CD14-positive monocyte (primary cell): ENCODE data around the gene DEFB129. TPM values are rescaled to one million over a fixed set of nuclear protein-coding genes. Genes with fewer than 3 reads are reported as not detected.

ENCODE experiments used
- DNase-seq, 3 donors: peaks; one replicate each; pipeline ENCODE4 v3.0.0-alpha.2; 2011 to 2022
- H2AFZ ChIP-seq: 2 replicates; pipeline ENCODE4 v1.6.0; 2012; ENCODE audit warnings: mild to moderate bottlenecking, low read depth, low read length, inconsistent platforms; ENCODE audit not compliant: insufficient read depth, poor library complexity, severe bottlenecking
- H3K27ac ChIP-seq, 2 donors: 1 replicate in 1 of 2; 2 replicates in 1 of 2; pipeline ENCODE4 v1.5.1; 2012 to 2013; ENCODE audit warnings: low read length in 2 of 2, control low read depth in 1 of 2, inconsistent platforms in 1 of 2, low read depth in 1 of 2, mild to moderate bottlenecking in 1 of 2
- H3K27me3 ChIP-seq, 2 donors: one replicate each; pipeline versions ENCODE4 v1.6.0 to v1.6.1; 2011 to 2013; ENCODE audit warnings: low read length in 2 of 2; ENCODE audit not compliant: control insufficient read depth in 2 of 2, insufficient read depth in 2 of 2
- H3K36me3 ChIP-seq, 2 donors: replicated peaks in 1 of 2; 1 replicate in 1 of 2; 2 replicates in 1 of 2; pipeline versions ENCODE4 v1.5.1 to v1.6.1; 2012 to 2013; ENCODE audit warnings: low read length in 2 of 2, control low read depth in 1 of 2, inconsistent platforms in 1 of 2, mild to moderate bottlenecking in 1 of 2; ENCODE audit not compliant: insufficient read depth in 2 of 2, control insufficient read depth in 1 of 2
- H3K4me1 ChIP-seq, 2 donors: 1 replicate in 1 of 2; 2 replicates in 1 of 2; pipeline versions ENCODE4 v1.5.1 to v1.6.1; 2012 to 2013; ENCODE audit warnings: low read length in 2 of 2, control low read depth in 1 of 2, inconsistent platforms in 1 of 2, mild to moderate bottlenecking in 1 of 2, moderate library complexity in 1 of 2; ENCODE audit not compliant: insufficient read depth in 2 of 2, control insufficient read depth in 1 of 2
- H3K4me2 ChIP-seq: replicated peaks from 2 replicates; pipeline ENCODE3; 2012; ENCODE audit warnings: low read length, moderate library complexity, mild to moderate bottlenecking; ENCODE audit not compliant: poor library complexity, severe bottlenecking; ENCODE audit errors: extremely low read depth
- H3K4me3 ChIP-seq, 3 experiments: fragments of 200-600 bp in 1 of 3; sonication (generic) in 1 of 3; replicated peaks in 1 of 3; 1 replicate in 2 of 3; 2 replicates in 1 of 3; pipeline ENCODE4 v1.5.1; 2011 to 2013; ENCODE audit warnings: low read length in 3 of 3, mild to moderate bottlenecking in 3 of 3, control low read depth in 2 of 3, low read depth in 2 of 3, inconsistent platforms in 1 of 3, moderate library complexity in 1 of 3
- H3K79me2 ChIP-seq: 2 replicates; pipeline ENCODE4 v1.6.0; 2012; ENCODE audit warnings: mild to moderate bottlenecking, control low read depth, inconsistent platforms, low read length, moderate library complexity; ENCODE audit not compliant: insufficient read depth
- H3K9ac ChIP-seq: 2 replicates; pipeline ENCODE4 v1.6.0; 2017; ENCODE audit warnings: low read length, mild to moderate bottlenecking; ENCODE audit not compliant: insufficient read depth, poor library complexity, severe bottlenecking
- H3K9me3 ChIP-seq, 2 donors: replicated peaks in 1 of 2; 1 replicate in 1 of 2; 2 replicates in 1 of 2; pipeline versions ENCODE4 v1.5.1 to v1.6.1; 2012 to 2013; ENCODE audit warnings: low read length in 2 of 2, control low read depth in 1 of 2; ENCODE audit not compliant: control insufficient read depth in 1 of 2, insufficient read depth in 1 of 2
- H4K20me1 ChIP-seq: 2 replicates; pipeline ENCODE4 v1.6.0; 2012; ENCODE audit warnings: mild to moderate bottlenecking, low read length, control low read depth, moderate library complexity; ENCODE audit not compliant: insufficient read depth
- H3K27ac Mint-ChIP-seq, 7 donors: one replicate each; pipeline ENCODE4 v1.8.0; 2020; ENCODE audit warnings: mild to moderate bottlenecking in 7 of 7, mixed read lengths in 7 of 7, moderate library complexity in 6 of 7, inconsistent platforms in 2 of 7
- H3K27me3 Mint-ChIP-seq, 3 donors: one replicate each; pipeline ENCODE4 v1.8.0; 2021 to 2022; ENCODE audit warnings: low read depth in 3 of 3, mild to moderate bottlenecking in 3 of 3, mixed read lengths in 3 of 3, moderate library complexity in 3 of 3, inconsistent platforms in 1 of 3
- H3K36me3 Mint-ChIP-seq, 2 donors: one replicate each; pipeline ENCODE4 v1.8.0; 2020; ENCODE audit warnings: mixed read lengths in 2 of 2, inconsistent platforms in 1 of 2, mild to moderate bottlenecking in 1 of 2
- H3K4me1 Mint-ChIP-seq: one replicate; pipeline ENCODE4 v1.8.0; 2020; ENCODE audit warnings: mild to moderate bottlenecking, mixed read lengths
- H3K4me3 Mint-ChIP-seq, 2 donors: one replicate each; pipeline ENCODE4 v1.8.0; 2020; ENCODE audit warnings: mild to moderate bottlenecking in 2 of 2, mixed read lengths in 2 of 2, moderate library complexity in 1 of 2
- H3K9me3 Mint-ChIP-seq, 7 donors: one replicate each; pipeline ENCODE4 v1.8.0; 2020 to 2022; ENCODE audit warnings: mixed read lengths in 7 of 7, mild to moderate bottlenecking in 6 of 7, moderate library complexity in 6 of 7, inconsistent platforms in 2 of 7
- intact Hi-C, 2 donors: fragments of 100-400 bp; cut with micrococcal nuclease; formaldehyde crosslinking; loops; one replicate each; pipeline versions ENCODE4 v1.15.0 to v1.15.1; 2023
- polyA plus RNA-seq, 3 donors: library from polyadenylated mRNA; depleted of rRNA in 1 of 3; unstranded in 2 of 3; stranded (reverse) in 1 of 3; fragments of 300-500 nt in 2 of 3; fragments of >200 nt in 1 of 3; fragmentation: Illumina TruSeq in 2 of 3; gene quantifications; 1 replicate in 2 of 3; 2 replicates in 1 of 3; pipeline ENCODE4 v1.2.3, GENCODE V29; 2012 to 2021
- TF ChIP-seq, protein P1 (sequence below): fragments of 200-600 bp; IDR thresholded peaks from one replicate; pipeline ENCODE4 v1.8.0; 2022; ENCODE audit warnings: antibody characterized with exemption, mild to moderate bottlenecking

DEFB129 gene
- polyA plus RNA-seq, 3 donors = not detected

DNA sequence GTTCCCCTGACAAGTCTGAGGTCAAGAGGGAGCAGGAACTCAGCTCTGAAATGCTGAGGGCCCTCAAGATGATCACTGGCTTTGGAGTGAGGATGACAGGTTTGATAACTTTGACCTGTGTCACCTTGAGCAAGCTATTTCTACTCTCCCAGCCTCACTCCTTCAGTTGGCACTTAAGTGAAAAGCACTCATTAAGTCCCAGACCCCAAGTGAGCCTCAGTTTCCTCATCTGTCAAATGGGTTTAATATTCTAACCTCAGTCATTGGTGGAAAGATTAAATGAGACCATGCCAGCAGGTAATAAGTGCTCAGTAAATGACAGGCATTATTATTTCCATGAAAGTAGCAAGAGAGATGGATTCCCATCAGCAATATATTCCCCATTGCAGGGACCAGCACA is 44.5 kb downstream of the DEFB129 start:
- DNase-seq = no peak
- no peak overlapping the region for H3K4me3 Mint-ChIP-seq
- H3K27ac Mint-ChIP-seq = no peak overlapping the region
- H3K27me3 Mint-ChIP-seq = peaks cover 4 to 5% (median 4%) of the 10 kb centered on the region in 3 donors
- no peaks in the 10 kb centered on the region for H3K79me2 ChIP-seq
- peaks cover 1 to 2% of the 10 kb centered on the region in 2 donors for H3K36me3 ChIP-seq
- H3K9ac ChIP-seq = no peak overlapping the region
- H3K4me1 ChIP-seq = peaks cover 4 to 5% of the 10 kb centered on the region in 2 donors
- no peak overlapping the region for H3K27ac ChIP-seq
- TF ChIP-seq, protein P1, sequence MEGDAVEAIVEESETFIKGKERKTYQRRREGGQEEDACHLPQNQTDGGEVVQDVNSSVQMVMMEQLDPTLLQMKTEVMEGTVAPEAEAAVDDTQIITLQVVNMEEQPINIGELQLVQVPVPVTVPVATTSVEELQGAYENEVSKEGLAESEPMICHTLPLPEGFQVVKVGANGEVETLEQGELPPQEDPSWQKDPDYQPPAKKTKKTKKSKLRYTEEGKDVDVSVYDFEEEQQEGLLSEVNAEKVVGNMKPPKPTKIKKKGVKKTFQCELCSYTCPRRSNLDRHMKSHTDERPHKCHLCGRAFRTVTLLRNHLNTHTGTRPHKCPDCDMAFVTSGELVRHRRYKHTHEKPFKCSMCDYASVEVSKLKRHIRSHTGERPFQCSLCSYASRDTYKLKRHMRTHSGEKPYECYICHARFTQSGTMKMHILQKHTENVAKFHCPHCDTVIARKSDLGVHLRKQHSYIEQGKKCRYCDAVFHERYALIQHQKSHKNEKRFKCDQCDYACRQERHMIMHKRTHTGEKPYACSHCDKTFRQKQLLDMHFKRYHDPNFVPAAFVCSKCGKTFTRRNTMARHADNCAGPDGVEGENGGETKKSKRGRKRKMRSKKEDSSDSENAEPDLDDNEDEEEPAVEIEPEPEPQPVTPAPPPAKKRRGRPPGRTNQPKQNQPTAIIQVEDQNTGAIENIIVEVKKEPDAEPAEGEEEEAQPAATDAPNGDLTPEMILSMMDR = no peak
- H2AFZ ChIP-seq = no peak overlapping the region
- no peaks in the 10 kb centered on the region for H4K20me1 ChIP-seq
- H3K9me3 ChIP-seq = no peaks in the 10 kb centered on the region
- H3K27me3 ChIP-seq = no peaks in the 10 kb centered on the region
- no peak overlapping the region for H3K4me2 ChIP-seq
- peaks cover 0 to 2% (median 0%) of the 10 kb centered on the region in 7 donors for H3K9me3 Mint-ChIP-seq
- no peak overlapping the region for H3K4me3 ChIP-seq
- peaks cover 6 to 11% of the 10 kb centered on the region in 2 donors for H3K36me3 Mint-ChIP-seq
- intact Hi-C loops = no loop called here
- peaks cover 7% of the 10 kb centered on the region for H3K4me1 Mint-ChIP-seq

- Mint-ChIP-seq H3K27me3 (peaks cover 0 to 4% (median 2%) of the 10 kb centered on the region in 3 donors), H3K27ac (peak overlapping the region in 1 of 7 donors; percentile 2), H3K9me3 (no peaks in the 10 kb centered on the region), H3K4me1 (no peaks in the 10 kb centered on the region), H3K4me3 (no peak overlapping the region), H3K36me3 (peaks cover 10 to 21% of the 10 kb centered on the region in 2 donors)
- Histone ChIP-seq H3K9me3 (no peaks in the 10 kb centered on the region), H3K27ac (no peak overlapping the region), H2AFZ (no peak overlapping the region), H3K4me1 (no peaks in the 10 kb centered on the region), H3K4me2 (no peak overlapping the region), H3K79me2 (no peaks in the 10 kb centered on the region), H3K9ac (no peak overlapping the region), H3K27me3 (no peaks in the 10 kb centered on the region), H3K4me3 (no peak overlapping the region), H3K36me3 (peaks cover 7 to 8% of the 10 kb centered on the region in 2 donors), H4K20me1 (no peaks in the 10 kb centered on the region)
- intact Hi-C loops = no loop called here
- DNase-seq = no peak
- TF ChIP-seq, protein P1 = no peak
Measured at GRCh38 chr20:272718-273117, 45.7 kb downstream of the DEFB129 start.
